NCI-H510A (cell line): ENCODE results near the gene DPEP2.
"Not testable (repeated sequence)": the region's sequence is repeated elsewhere in the genome, so short reads cannot be mapped to it uniquely, and the experiment has no call there.

Experiments used
- DNase-seq: peaks from one replicate; lab custom pipeline; 2025; lab: John Stamatoyannopoulos, UW

Gene DPEP2

GRCh38 chr16:67953641-67954375, 45.5 kb downstream of the DPEP2 start:
- no peak for DNase-seq

GRCh38 chr16:67951485-67951884, 47.8 kb downstream of the DPEP2 start:
- no peak for DNase-seq

GRCh38 chr16:67950335-67950843, 48.9 kb downstream of the DPEP2 start:
- no peak for DNase-seq

- no peak for DNase-seq
Observed at GRCh38 chr16:67949645-67950044, 49.6 kb downstream of the DPEP2 start.

GRCh38 chr16:67948015-67948414, 51.3 kb downstream of the DPEP2 start:
- DNase-seq, result no peak

GRCh38 chr16:67946966-67947558, 52.2 kb downstream of the DPEP2 start:
- DNase-seq, result no peak

GRCh38 chr16:67946128-67946569, 53.1 kb downstream of the DPEP2 start:
- DNase-seq, result no peak

- no peak for DNase-seq
Observed at GRCh38 chr16:67945392-67945933, 53.8 kb downstream of the DPEP2 start.

GRCh38 chr16:67944690-67945391, 54.4 kb downstream of the DPEP2 start:
- DNase-seq, result no peak

- no peak for DNase-seq
Observed at GRCh38 chr16:67943619-67944504, 55.4 kb downstream of the DPEP2 start, which contains the start of gene LCAT. LCAT (minus strand) TSS chr16:67944120; CDS start chr16:67944101, 19 bp downstream.

GRCh38 chr16:67943256-67943618, 56.0 kb downstream of the DPEP2 start:
- no peak for DNase-seq

- DNase-seq, result no peak
Observed at GRCh38 chr16:67942510-67943255, 56.6 kb downstream of the DPEP2 start.

GRCh38 chr16:67942200-67942509, 57.1 kb downstream of the DPEP2 start:
- DNase-seq, result no peak

GRCh38 chr16:67941469-67942199, 57.6 kb downstream of the DPEP2 start:
- DNase-seq, result no peak

GRCh38 chr16:67940446-67941089, 58.7 kb downstream of the DPEP2 start:
- DNase-seq, result no peak

- DNase-seq, result no peak
Observed at GRCh38 chr16:67939507-67940445, 59.5 kb downstream of the DPEP2 start.

GRCh38 chr16:67937713-67938112, 61.6 kb downstream of the DPEP2 start:
- DNase-seq, result not testable (repeated sequence)
